ENCODE data around the gene GCNT4. TPM values are rescaled to one million over a fixed set of nuclear protein-coding genes. Genes with fewer than 3 reads are reported as not detected.
A peak's percentile ranks its signal among the peaks of the same experiment; 100 is the strongest.
"Not testable (repeated sequence)": the region's sequence is repeated elsewhere in the genome, so short reads cannot be mapped to it uniquely, and the experiment has no call there.

GCNT4 gene
- 13.6 TPM for polyA plus RNA-seq (2013, experiment 1 of 2)
- polyA plus RNA-seq (2013, experiment 2 of 2): 13.4 TPM

DNA sequence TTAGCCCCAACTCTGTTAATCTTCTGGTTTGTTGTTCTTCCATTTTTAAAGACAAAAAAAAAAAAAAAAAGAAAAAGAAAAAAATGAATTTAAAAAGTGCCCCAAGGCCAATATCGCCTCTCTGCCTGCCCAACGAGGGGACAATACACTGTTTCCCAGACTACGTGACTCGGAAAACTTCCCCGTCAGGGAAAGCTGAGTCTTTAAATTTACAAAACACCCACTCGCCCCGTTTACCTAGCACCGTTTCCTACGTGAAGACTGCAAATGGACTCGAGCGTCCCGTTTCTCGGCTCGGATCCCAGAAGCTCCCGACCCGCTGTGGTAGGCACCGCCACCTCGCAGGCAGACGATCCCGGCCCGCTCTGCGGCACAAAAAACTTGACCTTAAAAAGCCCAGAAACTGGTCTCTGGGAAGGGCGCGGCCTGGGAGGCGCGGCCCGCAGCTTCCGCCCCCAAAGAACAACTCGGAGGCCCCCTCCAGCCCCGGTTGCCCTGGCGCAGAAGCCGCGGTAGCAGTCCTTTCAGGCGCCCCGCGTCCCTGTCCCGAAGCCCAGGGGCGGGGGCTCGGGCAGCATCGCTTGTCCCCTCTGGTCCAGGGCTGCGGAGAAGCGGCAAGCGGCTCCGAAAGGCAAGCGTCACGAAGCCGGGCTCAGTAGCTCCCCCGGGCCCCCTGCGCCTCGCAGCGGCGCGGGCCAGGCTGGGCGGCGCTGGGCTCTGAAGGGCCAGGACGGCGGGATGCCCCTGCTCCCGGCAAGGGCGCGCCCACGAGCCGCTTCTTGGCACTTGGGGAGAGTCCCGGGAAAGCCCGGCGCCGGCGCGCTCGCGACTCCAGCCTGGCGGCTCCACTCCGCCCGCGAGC is at the start of gene GCNT4:
GCNT4 (minus strand) TSS at position 367 of the 862 bp plus-strand sequence. CDS start 22,521 bp downstream, outside the sequence.
- no peaks in the 10 kb centered on the region for H3K27me3 ChIP-seq (ENCODE audit: insufficient read depth, low read length, poor library complexity)
- H3K56ac ChIP-seq (ENCODE audit: low read length): peak within 1 kb of the TSS; percentile 77
- H4K5ac ChIP-seq (ENCODE audit: low read length): no peak within 1 kb of the TSS
- peak; percentile 69 for DNase-seq
- peak within 1 kb of the TSS; percentile 61 for H3K4me2 ChIP-seq (ENCODE audit: low read length)
- H4K8ac ChIP-seq (ENCODE audit: low read depth, low read length): peak within 1 kb of the TSS; percentile 88
- H2BK120ac ChIP-seq (ENCODE audit: low read depth, low read length): peak within 1 kb of the TSS; percentile 84
- H3K79me2 ChIP-seq (ENCODE audit: control insufficient read depth, insufficient read depth, low read length): peaks cover 29% of the 10 kb centered on the region
- H2BK5ac ChIP-seq (ENCODE audit: low read length): no peak within 1 kb of the TSS
- peak within 1 kb of the TSS; percentile 91 for H3K27ac ChIP-seq (ENCODE audit: low read depth, low read length)
- no peak within 1 kb of the TSS for H2AK5ac ChIP-seq (ENCODE audit: low read length)
- WGBS (ENCODE audit: extremely low coverage, insufficient coverage, low lambda C conversion rate): no CpG with 5 or more reads among the region's 74 CpGs
- no peak within 1 kb of the TSS for H2BK15ac ChIP-seq (replicated peaks; ENCODE audit: low read depth)
- H3K4me1 ChIP-seq (ENCODE audit: control insufficient read depth, low read depth, low read length): peaks cover 18% of the 10 kb centered on the region
- H3K4me3 ChIP-seq (ENCODE audit: low read length): peak within 1 kb of the TSS; percentile 44
- peak within 1 kb of the TSS; percentile 18 for H3K23ac ChIP-seq (ENCODE audit: low read length)
- peak within 1 kb of the TSS; percentile 78 for H3K4ac ChIP-seq (ENCODE audit: low read depth, low read length)
- H3K36me3 ChIP-seq (ENCODE audit: control insufficient read depth, insufficient read depth, low read length): no peaks in the 10 kb centered on the region
- H3K79me1 ChIP-seq (ENCODE audit: low read length): peaks cover 3% of the 10 kb centered on the region
- peak within 1 kb of the TSS; percentile 89 for H3K18ac ChIP-seq (ENCODE audit: low read length)
- peak within 1 kb of the TSS; percentile 76 for H3K9ac ChIP-seq (ENCODE audit: low read length)

GRCh38 chr5:75095956-75096355 is 43.6 kb upstream of the GCNT4 start:
- not testable (repeated sequence) for H4K5ac ChIP-seq (ENCODE audit: low read length); H3K4me3 ChIP-seq (ENCODE audit: low read length); H3K56ac ChIP-seq (ENCODE audit: low read length); H3K4me2 ChIP-seq (ENCODE audit: low read length); H3K4ac ChIP-seq (ENCODE audit: low read depth, low read length); H4K8ac ChIP-seq (ENCODE audit: low read depth, low read length); H3K27me3 ChIP-seq (ENCODE audit: insufficient read depth, low read length, poor library complexity); H3K23ac ChIP-seq (ENCODE audit: low read length); H2BK5ac ChIP-seq (ENCODE audit: low read length); H3K27ac ChIP-seq (ENCODE audit: low read depth, low read length); H2AK5ac ChIP-seq (ENCODE audit: low read length); H2BK15ac ChIP-seq (replicated peaks; ENCODE audit: low read depth); H3K79me2 ChIP-seq (ENCODE audit: control insufficient read depth, insufficient read depth, low read length); H3K79me1 ChIP-seq (ENCODE audit: low read length); H3K4me1 ChIP-seq (ENCODE audit: control insufficient read depth, low read depth, low read length); H2BK120ac ChIP-seq (ENCODE audit: low read depth, low read length); DNase-seq; H3K9ac ChIP-seq (ENCODE audit: low read length); H3K18ac ChIP-seq (ENCODE audit: low read length); H3K36me3 ChIP-seq (ENCODE audit: control insufficient read depth, insufficient read depth, low read length)
- no CpG with 5 or more reads among the region's 3 CpGs for WGBS (ENCODE audit: extremely low coverage, insufficient coverage, low lambda C conversion rate)

DNA sequence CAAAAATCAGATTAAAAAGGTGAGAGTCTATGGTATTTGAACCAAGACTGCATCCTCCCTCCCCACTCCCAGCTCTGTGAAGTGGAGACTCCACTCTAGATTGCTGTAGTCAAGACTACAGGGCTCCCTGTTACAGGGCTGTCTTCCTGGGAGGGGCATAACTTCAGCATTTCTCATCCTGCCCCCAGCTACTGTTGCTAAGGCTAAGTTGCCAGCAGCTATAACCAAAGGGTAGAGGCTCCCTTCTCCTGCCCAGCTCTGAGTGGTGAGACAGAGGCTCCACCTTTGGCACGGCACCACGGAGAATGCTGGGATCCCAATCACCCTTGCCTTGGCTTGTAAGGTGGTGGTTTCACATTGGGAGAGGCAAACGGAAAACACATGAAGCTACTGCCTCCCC is 39.2 kb upstream of the GCNT4 start:
- Histone ChIP-seq H3K4me3 (ENCODE audit: low read length) (no peak overlapping the region), H3K27ac (ENCODE audit: low read depth, low read length) (no peak overlapping the region), H2BK120ac (ENCODE audit: low read depth, low read length) (no peak overlapping the region), H3K36me3 (ENCODE audit: control insufficient read depth, insufficient read depth, low read length) (no peaks in the 10 kb centered on the region), H3K27me3 (ENCODE audit: insufficient read depth, low read length, poor library complexity) (no peaks in the 10 kb centered on the region), H3K56ac (ENCODE audit: low read length) (peak overlapping the region; percentile 25), H2BK5ac (ENCODE audit: low read length) (peak overlapping the region; percentile 15), H3K79me1 (ENCODE audit: low read length) (no peaks in the 10 kb centered on the region), H3K18ac (ENCODE audit: low read length) (no peak overlapping the region), H3K23ac (ENCODE audit: low read length) (no peak overlapping the region), H2BK15ac (replicated peaks; ENCODE audit: low read depth) (no peak overlapping the region), H3K9ac (ENCODE audit: low read length) (no peak overlapping the region), H3K4ac (ENCODE audit: low read depth, low read length) (no peak overlapping the region), H4K5ac (ENCODE audit: low read length) (no peak overlapping the region), H4K8ac (ENCODE audit: low read depth, low read length) (no peak overlapping the region), H3K4me2 (ENCODE audit: low read length) (no peak overlapping the region), H3K79me2 (ENCODE audit: control insufficient read depth, insufficient read depth, low read length) (no peaks in the 10 kb centered on the region), H2AK5ac (ENCODE audit: low read length) (no peak overlapping the region), H3K4me1 (ENCODE audit: control insufficient read depth, low read depth, low read length) (peaks cover 7% of the 10 kb centered on the region)
- peak; percentile 64 for DNase-seq
- no CpG with 5 or more reads among the region's 3 CpGs for WGBS (ENCODE audit: extremely low coverage, insufficient coverage, low lambda C conversion rate)

DNA sequence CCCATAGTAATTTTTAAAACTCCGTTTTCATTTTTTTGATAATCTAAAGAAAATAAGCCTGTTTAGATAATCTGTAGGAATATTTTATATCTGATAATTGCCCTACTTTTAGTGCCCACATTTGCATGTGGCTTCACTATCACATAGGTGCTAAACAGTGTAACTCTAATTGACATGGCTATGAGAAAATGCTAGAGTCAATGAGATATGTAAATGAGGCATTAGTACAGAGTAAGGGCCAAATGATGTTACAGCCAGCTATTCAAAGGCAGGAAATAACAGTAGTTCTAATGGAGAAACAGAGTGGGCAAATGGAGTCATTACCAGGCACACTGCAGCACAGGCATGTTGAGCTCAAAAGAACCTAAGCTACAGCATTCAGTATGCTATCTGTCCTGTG is 37.3 kb upstream of the GCNT4 start:
- Histone ChIP-seq H3K23ac (ENCODE audit: low read length) (no peak overlapping the region), H4K5ac (ENCODE audit: low read length) (no peak overlapping the region), H4K8ac (ENCODE audit: low read depth, low read length) (no peak overlapping the region), H3K36me3 (ENCODE audit: control insufficient read depth, insufficient read depth, low read length) (no peaks in the 10 kb centered on the region), H3K4me3 (ENCODE audit: low read length) (no peak overlapping the region), H3K56ac (ENCODE audit: low read length) (no peak overlapping the region), H3K27me3 (ENCODE audit: insufficient read depth, low read length, poor library complexity) (no peaks in the 10 kb centered on the region), H3K4ac (ENCODE audit: low read depth, low read length) (no peak overlapping the region), H3K9ac (ENCODE audit: low read length) (no peak overlapping the region), H3K4me1 (ENCODE audit: control insufficient read depth, low read depth, low read length) (peaks cover 7% of the 10 kb centered on the region), H3K79me2 (ENCODE audit: control insufficient read depth, insufficient read depth, low read length) (no peaks in the 10 kb centered on the region), H3K27ac (ENCODE audit: low read depth, low read length) (no peak overlapping the region), H2BK120ac (ENCODE audit: low read depth, low read length) (no peak overlapping the region), H2BK15ac (replicated peaks; ENCODE audit: low read depth) (no peak overlapping the region), H2AK5ac (ENCODE audit: low read length) (no peak overlapping the region), H3K4me2 (ENCODE audit: low read length) (no peak overlapping the region), H3K18ac (ENCODE audit: low read length) (no peak overlapping the region), H2BK5ac (ENCODE audit: low read length) (no peak overlapping the region), H3K79me1 (ENCODE audit: low read length) (no peaks in the 10 kb centered on the region)
- no peak for DNase-seq
- WGBS (ENCODE audit: extremely low coverage, insufficient coverage, low lambda C conversion rate): no CpG with 5 or more reads among the region's 1 CpG

GRCh38 chr5:75089137-75089536 is 36.8 kb upstream of the GCNT4 start:
- WGBS (ENCODE audit: extremely low coverage, insufficient coverage, low lambda C conversion rate): no CpG with 5 or more reads among the region's 1 CpG
- Histone ChIP-seq H4K5ac (ENCODE audit: low read length) (no peak overlapping the region), H3K27ac (ENCODE audit: low read depth, low read length) (no peak overlapping the region), H3K79me1 (ENCODE audit: low read length) (no peaks in the 10 kb centered on the region), H4K8ac (ENCODE audit: low read depth, low read length) (no peak overlapping the region), H3K9ac (ENCODE audit: low read length) (no peak overlapping the region), H2BK15ac (replicated peaks; ENCODE audit: low read depth) (no peak overlapping the region), H3K56ac (ENCODE audit: low read length) (no peak overlapping the region), H3K4ac (ENCODE audit: low read depth, low read length) (no peak overlapping the region), H3K4me2 (ENCODE audit: low read length) (no peak overlapping the region), H3K79me2 (ENCODE audit: control insufficient read depth, insufficient read depth, low read length) (no peaks in the 10 kb centered on the region), H3K18ac (ENCODE audit: low read length) (no peak overlapping the region), H3K36me3 (ENCODE audit: control insufficient read depth, insufficient read depth, low read length) (no peaks in the 10 kb centered on the region), H3K4me1 (ENCODE audit: control insufficient read depth, low read depth, low read length) (peaks cover 7% of the 10 kb centered on the region), H3K23ac (ENCODE audit: low read length) (no peak overlapping the region), H2BK120ac (ENCODE audit: low read depth, low read length) (no peak overlapping the region), H2BK5ac (ENCODE audit: low read length) (no peak overlapping the region), H2AK5ac (ENCODE audit: low read length) (no peak overlapping the region), H3K27me3 (ENCODE audit: insufficient read depth, low read length, poor library complexity) (no peaks in the 10 kb centered on the region), H3K4me3 (ENCODE audit: low read length) (no peak overlapping the region)
- DNase-seq: peak; percentile 22
